HepG2 (cell line): ENCODE data around the gene ST3GAL4. TPM values are rescaled to one million over a fixed set of nuclear protein-coding genes. Genes with fewer than 3 reads are reported as not detected.

Source experiments
- ATAC-seq: fragments of 200-7000 bp; cut with Tn5 transposase; 3 replicates; pipeline ENCODE4 v1.9.1; 2020; ENCODE audit warnings: mild to moderate bottlenecking, moderate library complexity
- BruUV-seq: library from RNA; stranded (reverse); fragments of 400-500 nt; replicated peaks from 2 replicates; lab custom pipeline; 2021; lab: Mats Ljungman, UMichigan
- CTCF ChIA-PET: fragments of 300-600 bp; formaldehyde crosslinking; extraction: SDS; loops from one replicate; lab custom pipeline; 2021; ENCODE audit warnings: low total read pairs, inconsistent platforms, low intra/inter-chr PET ratio; lab: Yijun Ruan, JAX
- POLR2A ChIA-PET: fragments of 350-600 bp; sonication (Branson Sonifier 250); formaldehyde crosslinking; loops from one replicate; lab custom pipeline; 2020; ENCODE audit warnings: antibody characterized with exemption, inconsistent platforms; lab: Yijun Ruan, JAX
- DNase-seq: peaks from one replicate; pipeline ENCODE4 v3.0.0-alpha.2; 2015; ENCODE audit warnings: low spot score
- FAIRE-seq: peaks from 3 replicates; lab custom pipeline; 2011; peaks lifted over from hg19 to GRCh38; lab: Jason Lieb, UNC
- H2AFZ ChIP-seq: one replicate; pipeline ENCODE4 v1.6.1; 2011; ENCODE audit warnings: low read length, inconsistent platforms
- H3K27ac ChIP-seq: fragments of 300-600 bp; 3 replicates; pipeline ENCODE4 v1.8.0; 2011; ENCODE audit warnings: mixed run types, mild to moderate bottlenecking, mixed read lengths, low read length, inconsistent platforms; ENCODE audit not compliant: insufficient read depth; ENCODE audit errors: extremely low read length
- H3K27me3 ChIP-seq, 2 experiments: fragments of 200-600 bp in 1 of 2; 2 replicates in 1 of 2; 3 replicates in 1 of 2; pipeline versions ENCODE4 v1.6.0 to v1.8.0; 2011; ENCODE audit warnings: low read length in 2 of 2, mild to moderate bottlenecking in 2 of 2, moderate library complexity in 2 of 2, inconsistent platforms in 1 of 2; ENCODE audit not compliant: insufficient read depth in 2 of 2, control insufficient read depth in 1 of 2
- H3K36me3 ChIP-seq, 2 experiments: fragments of 200-600 bp in 1 of 2; replicated peaks in 1 of 2; 2 replicates in 1 of 2; 3 replicates in 1 of 2; pipeline versions ENCODE4 v1.5.1 to v1.8.0; 2011; ENCODE audit warnings: low read length in 2 of 2, inconsistent platforms in 1 of 2; ENCODE audit not compliant: insufficient read depth in 2 of 2, control insufficient read depth in 1 of 2
- H3K4me1 ChIP-seq: 2 replicates; pipeline ENCODE4 v1.5.1; 2012; ENCODE audit warnings: low read length, inconsistent platforms; ENCODE audit not compliant: insufficient read depth
- H3K4me2 ChIP-seq: 2 replicates; pipeline ENCODE4 v1.6.0; 2011; ENCODE audit warnings: low read depth, low read length, inconsistent platforms
- H3K4me3 ChIP-seq, 3 experiments: fragments of 200-600 bp in 1 of 3; sonication (generic), shearing (Covaris generic) in 1 of 3; replicated peaks in 1 of 3; 2 replicates each; pipeline ENCODE4 v1.5.1; 2011 to 2016; ENCODE audit warnings: low read length in 3 of 3, inconsistent platforms in 2 of 3, low read depth in 2 of 3, mild to moderate bottlenecking in 2 of 3, control low read depth in 1 of 3, mixed read lengths in 1 of 3; ENCODE audit not compliant: insufficient read depth in 1 of 3
- H3K79me2 ChIP-seq: one replicate; pipeline ENCODE4 v1.6.1; 2011; ENCODE audit warnings: low read length, inconsistent platforms; ENCODE audit not compliant: insufficient read depth
- H3K9ac ChIP-seq: 2 replicates; pipeline ENCODE4 v1.6.0; 2011; ENCODE audit warnings: mild to moderate bottlenecking, low read depth, low read length, inconsistent platforms; ENCODE audit not compliant: insufficient read depth
- H3K9me3 ChIP-seq: 2 replicates; pipeline ENCODE4 v1.5.1; 2012; ENCODE audit warnings: mild to moderate bottlenecking, low read length
- H4K20me1 ChIP-seq: 2 replicates; pipeline ENCODE4 v1.6.0; 2011; ENCODE audit warnings: inconsistent platforms, mild to moderate bottlenecking, low read length, moderate library complexity; ENCODE audit not compliant: insufficient read depth
- CEBPB ChIP-seq: IDR thresholded peaks from 2 replicates; pipeline ENCODE4 v1.6.1; 2011; ENCODE audit warnings: low read depth, low read length, improper control_type of control experiment, borderline replicate concordance
- ETS1 ChIP-seq: sonication (generic); formaldehyde crosslinking; IDR thresholded peaks from 2 replicates; pipeline ENCODE4 v1.4.0; 2020; ENCODE audit warnings: missing genetic modification reagents
- GTF3A ChIP-seq: sonication (generic); formaldehyde crosslinking; conservative IDR thresholded peaks from 2 replicates; pipeline ENCODE4 v1.4.0; 2020; ENCODE audit warnings: mild to moderate bottlenecking, missing genetic modification reagents
- NFYC ChIP-seq: IDR thresholded peaks from 2 replicates; pipeline ENCODE4 v1.6.1; 2016; ENCODE audit warnings: missing genetic modification reagents, missing compliant biosample characterization
- RNF2 ChIP-seq: fragments of 450-650 bp; conservative IDR thresholded peaks from 2 replicates; pipeline ENCODE4 v1.6.1; 2016; ENCODE audit warnings: low read depth
- TBX3 ChIP-seq: fragments of 450-650 bp; IDR thresholded peaks from 2 replicates; pipeline ENCODE4 v1.6.1; 2017; ENCODE audit warnings: antibody characterized with exemption, mild to moderate bottlenecking, inconsistent platforms, borderline replicate concordance
- ZBTB21 ChIP-seq: sonication (generic); formaldehyde crosslinking; IDR thresholded peaks from 2 replicates; pipeline ENCODE4 v1.4.0; 2020; ENCODE audit warnings: missing genetic modification reagents
- ZNF891 ChIP-seq: sonication (generic); formaldehyde crosslinking; IDR thresholded peaks from 2 replicates; pipeline ENCODE4 v1.5.0; 2020; ENCODE audit warnings: mild to moderate bottlenecking, missing genetic modification reagents
- WGBS: methylation state at CpG from one replicate; pipeline ENCODE4 v1.1.6; 2017; ENCODE audit warnings: low lambda C conversion rate; 5-methylcytosine and 5-hydroxymethylcytosine counted together
- in situ Hi-C: cut with HindIII; loops from 2 replicates; pipeline ENCODE4 v1.10.0; 2017; ENCODE audit warnings: low pct_unique_long_range_greater_than_20kb; ENCODE audit not compliant: extremely low pct_ligation_motif_present
- intact Hi-C: fragments of 100-400 bp; cut with micrococcal nuclease; formaldehyde crosslinking; loops from one replicate; pipeline ENCODE4 v1.10.0; 2022; ENCODE audit not compliant: unreplicated experiment
- polyA plus RNA-seq, 8 experiments: library from polyadenylated mRNA; depleted of rRNA in 3 of 8; stranded (reverse) in 7 of 8; unstranded in 1 of 8; fragments of >200 nt; fragmentation: Illumina TruSeq in 4 of 8; extraction: Trizol in 4 of 8; gene quantifications; 2 replicates each; pipeline versions ENCODE4 v1.2.1 to v1.2.3, GENCODE V29; 2011 to 2016; ENCODE audit warnings: low read depth in 4 of 8, missing spikeins in 1 of 8, mixed read lengths in 1 of 8; ENCODE audit not compliant: insufficient read depth in 1 of 8
- total RNA-seq, 5 experiments: library from RNA; depleted of rRNA; stranded (reverse); fragments of >200 nt; fragmentation: Illumina TruSeq; extraction: Trizol; gene quantifications; 2 replicates each; pipeline ENCODE4 v1.2.3, GENCODE V29; 2016; ENCODE audit warnings: low read depth in 1 of 5

The ST3GAL4 gene
- total and polyA plus RNA-seq, 2 of the 13 experiments (the other 11 are each of a cell fraction or from before 2014, with no cell fraction given) = 9.1 to 13.3 TPM

DNA sequence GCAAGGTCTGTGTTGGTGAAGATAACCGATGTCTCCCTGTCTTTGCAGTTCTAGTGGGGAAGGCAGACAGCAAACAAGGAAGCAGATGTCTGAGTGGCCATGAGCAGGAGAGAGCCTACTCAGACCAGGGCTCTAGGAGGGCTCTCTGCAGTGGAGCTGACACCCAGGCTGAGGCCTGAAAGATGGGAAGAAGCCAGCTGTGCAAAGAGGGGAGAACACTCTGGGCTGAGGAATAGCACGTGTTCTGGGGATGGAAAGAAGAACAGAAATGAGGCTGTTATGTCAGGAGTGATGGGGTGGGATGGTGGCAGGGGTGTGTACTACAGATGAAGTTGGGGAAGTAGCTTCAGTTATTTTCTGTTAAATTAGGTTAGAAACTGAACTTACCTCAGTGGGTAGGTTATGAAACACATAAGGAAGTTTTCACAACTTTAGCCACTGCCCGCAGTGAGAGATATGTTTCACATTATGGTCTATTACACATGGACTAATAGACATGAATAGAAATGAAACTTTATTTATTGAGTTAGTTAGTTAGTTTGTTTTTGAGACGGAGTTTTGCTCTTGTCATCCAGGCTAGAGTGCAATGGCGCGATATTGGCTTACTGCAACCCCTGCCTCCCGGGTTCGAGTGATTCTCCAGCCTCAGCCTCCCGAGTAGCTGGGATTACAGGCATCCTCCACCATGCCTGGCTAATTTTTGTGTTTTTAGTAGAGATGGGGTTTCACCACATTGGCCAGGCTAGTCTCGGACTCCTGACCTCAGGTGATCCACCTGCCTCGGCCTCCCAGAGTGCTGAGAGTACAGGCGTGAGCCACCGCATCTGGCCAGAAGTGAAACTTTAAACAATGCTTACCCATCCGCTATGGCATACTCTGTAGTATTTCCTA lies 43.8 kb upstream of the ST3GAL4 start:
- BruUV-seq = no TSS peak
- FAIRE-seq (no peak), ATAC-seq (no peak), DNase-seq (no peak)
- H3K4me2 ChIP-seq = no peak overlapping the region
- ChIA-PET POLR2A (no interaction called here), CTCF (interaction anchor here (1.5 to 1.6 kb wide), 2 partner anchors 80 to 168 kb away, joined by 8 to 13 read pairs; no protein-coding TSS in a partner anchor)
- WGBS = 95% methylated on average over 13 of the region's 14 CpGs
- no peaks in the 10 kb centered on the region for H3K4me1 ChIP-seq
- H3K9ac ChIP-seq = no peak overlapping the region
- no peaks in the 10 kb centered on the region for H3K9me3 ChIP-seq
- intact Hi-C loops (loop anchor here (2.0 kb wide), 1 partner anchor 45 kb away; no protein-coding TSS in a partner anchor), in situ Hi-C loops (no loop called here)
- no peak overlapping the region for H3K27ac ChIP-seq
- H2AFZ ChIP-seq = no peak overlapping the region
- H3K27me3 ChIP-seq = no peaks in the 10 kb centered on the region
- H3K36me3 ChIP-seq = peaks cover 0 to 17% of the 10 kb centered on the region in 2 experiments; a peak in 3 of 5 replicates
- H3K4me3 ChIP-seq = no peak overlapping the region
- TF ChIP-seq NFYC = no peak
- TF ChIP-seq RNF2 = no peak
- TF ChIP-seq TBX3 = no peak
- TF ChIP-seq GTF3A (CRISPR knock-in tag) = no peak
- no peak for TF ChIP-seq ETS1 (CRISPR knock-in tag)
- TF ChIP-seq ZNF891 (CRISPR knock-in tag) = no peak
- no peak for TF ChIP-seq CEBPB
- no peak for TF ChIP-seq ZBTB21 (CRISPR knock-in tag)
- H3K79me2 ChIP-seq = no peaks in the 10 kb centered on the region
- H4K20me1 ChIP-seq = no peaks in the 10 kb centered on the region
